ENCODE data around the gene ZBTB20. TPM values are rescaled to one million over a fixed set of nuclear protein-coding genes. Genes with fewer than 3 reads are reported as not detected.

ZBTB20 gene
- total RNA-seq, 1 experiment from 2014 or later = 26.5 TPM

GRCh38 chr3:114440700-114441099 lies 706.4 kb downstream of the ZBTB20 start:
- Histone ChIP-seq H3K79me2 (ENCODE audit: low read depth) (no peaks in the 10 kb centered on the region), H3K27me3 (ENCODE audit: insufficient read depth, low read depth) (no peaks in the 10 kb centered on the region), H2AFZ (no peak overlapping the region), H3K9me3 (ENCODE audit: insufficient read depth, low read depth) (no peaks in the 10 kb centered on the region), H3K36me3 (ENCODE audit: low read depth) (no peaks in the 10 kb centered on the region), H4K20me1 (ENCODE audit: insufficient read depth) (no peaks in the 10 kb centered on the region), H3F3A (ENCODE audit: insufficient read depth, low read depth) (no peaks in the 10 kb centered on the region), H3K9me2 (ENCODE audit: insufficient read depth) (0 out of 2 replicates have a peak, but pooled peaks cover 3% of the 10 kb centered on the region), H3K4me2 (no peak overlapping the region), H3K4me1 (replicated peaks; ENCODE audit: insufficient read depth) (0 out of 2 replicates have a peak, but pooled peaks cover 6% of the 10 kb centered on the region), H3K27ac (no peak overlapping the region), H3K4me3 (no peak overlapping the region)
- DNase-seq = no peak
- intact Hi-C loops (cut with micrococcal nuclease; ENCODE audit: unreplicated experiment) = no loop called here
- ChIA-PET POLR2A (ENCODE audit: unreplicated experiment) (no interaction called here), CTCF (interaction anchor here (0.5 kb wide), 1 partner anchor 633 kb away, joined by 5 read pairs; no protein-coding TSS in a partner anchor)
- no peak for TF ChIP-seq CTCF (conservative IDR thresholded peaks at IDR 0.05)
- no peak for TF ChIP-seq EZH2 (IDR thresholded peaks at IDR 0.05; ENCODE audit: low read depth)
- no TSS peak for BruUV-seq (replicated peaks)

- POLR2A ChIA-PET (ENCODE audit: unreplicated experiment) = interaction anchor here (0.6 kb wide), 1 partner anchor 975 kb away, joined by 3 read pairs; no protein-coding TSS in a partner anchor
- CTCF ChIA-PET = no interaction called here
These were observed 707.8 kb downstream of the ZBTB20 start for GRCh38 chr3:114439284-114439683.

GRCh38 chr3:114437897-114438296 lies 709.2 kb downstream of the ZBTB20 start:
- CTCF ChIA-PET = interaction anchor here (0.7 kb wide), 1 partner anchor 19 kb away, joined by 3 read pairs; no protein-coding TSS in a partner anchor
- POLR2A ChIA-PET (ENCODE audit: unreplicated experiment) = interaction anchor here (0.6 kb wide), 1 partner anchor 119 kb away, joined by 8 read pairs; no protein-coding TSS in a partner anchor
- intact Hi-C loops (cut with micrococcal nuclease; ENCODE audit: unreplicated experiment) = no loop called here

More at GRCh38 chr3:114439284-114439683, 707.8 kb downstream of the ZBTB20 start:
- DNase-seq = no peak
- H2AFZ ChIP-seq = no peak overlapping the region
- BruUV-seq (replicated peaks) = no TSS peak
- no peak overlapping the region for H3K4me3 ChIP-seq
- H3K79me2 ChIP-seq (ENCODE audit: low read depth) = no peaks in the 10 kb centered on the region
- H3K36me3 ChIP-seq (ENCODE audit: low read depth) = no peaks in the 10 kb centered on the region
- H3K9me3 ChIP-seq (ENCODE audit: insufficient read depth, low read depth) = no peaks in the 10 kb centered on the region
- TF ChIP-seq EZH2 (IDR thresholded peaks at IDR 0.05; ENCODE audit: low read depth) (no peak), CTCF (conservative IDR thresholded peaks at IDR 0.05) (no peak)
- intact Hi-C loops (cut with micrococcal nuclease; ENCODE audit: unreplicated experiment) = no loop called here
- H3K27ac ChIP-seq = no peak overlapping the region
- H3F3A ChIP-seq (ENCODE audit: insufficient read depth, low read depth) = no peaks in the 10 kb centered on the region
- H3K4me1 ChIP-seq (replicated peaks; ENCODE audit: insufficient read depth) = 0 out of 2 replicates have a peak, but pooled peaks cover 6% of the 10 kb centered on the region
- no peak overlapping the region for H3K4me2 ChIP-seq
- no peaks in the 10 kb centered on the region for H3K27me3 ChIP-seq (ENCODE audit: insufficient read depth, low read depth)
- H4K20me1 ChIP-seq (ENCODE audit: insufficient read depth) = no peaks in the 10 kb centered on the region
- H3K9me2 ChIP-seq (ENCODE audit: insufficient read depth) = 0 out of 2 replicates have a peak, but pooled peaks cover 3% of the 10 kb centered on the region

More at GRCh38 chr3:114437897-114438296, 709.2 kb downstream of the ZBTB20 start:
- Histone ChIP-seq H3K79me2 (ENCODE audit: low read depth) (no peaks in the 10 kb centered on the region), H2AFZ (no peak overlapping the region), H3F3A (ENCODE audit: insufficient read depth, low read depth) (no peaks in the 10 kb centered on the region), H3K4me1 (replicated peaks; ENCODE audit: insufficient read depth) (0 out of 2 replicates have a peak, but pooled peaks cover 6% of the 10 kb centered on the region), H3K4me2 (no peak overlapping the region), H3K27me3 (ENCODE audit: insufficient read depth, low read depth) (no peaks in the 10 kb centered on the region), H3K27ac (no peak overlapping the region), H3K9me3 (ENCODE audit: insufficient read depth, low read depth) (no peaks in the 10 kb centered on the region), H4K20me1 (ENCODE audit: insufficient read depth) (no peaks in the 10 kb centered on the region), H3K36me3 (ENCODE audit: low read depth) (no peaks in the 10 kb centered on the region), H3K9me2 (ENCODE audit: insufficient read depth) (0 out of 2 replicates have a peak, but pooled peaks cover 3% of the 10 kb centered on the region), H3K4me3 (no peak overlapping the region)
- TF ChIP-seq CTCF (conservative IDR thresholded peaks at IDR 0.05) (no peak), EZH2 (IDR thresholded peaks at IDR 0.05; ENCODE audit: low read depth) (no peak)
- DNase-seq = no peak
- BruUV-seq (replicated peaks) = no TSS peak

All from PC-9 (cell line).